Ovary (tissue), 3 donors: Measurements from ENCODE around the gene CXorf58.

Experiments used
- CTCF ChIP-seq, 3 donors: fragments of 450-650 bp in 2 of 3; fragments of 200-600 bp in 1 of 3; IDR thresholded peaks; one replicate each; pipeline versions ENCODE4 v1.5.1 to v1.8.0; 2016 to 2022; ENCODE audit warnings: antibody characterized with exemption in 3 of 3, mild to moderate bottlenecking in 1 of 3
- EP300 ChIP-seq: sonication (generic); formaldehyde crosslinking; IDR thresholded peaks from one replicate; pipeline ENCODE4 v1.6.1; 2017; ENCODE audit warnings: antibody characterized with exemption
- POLR2A ChIP-seq: fragments of 450-650 bp; IDR thresholded peaks from one replicate; pipeline ENCODE4 v1.6.1; 2017; ENCODE audit warnings: antibody characterized with exemption, mild to moderate bottlenecking, moderate library complexity
- donor health status: DM: no; HTN: no; CAD: no.

- TF ChIP-seq POLR2A (no peak), CTCF (IDR thresholded peaks at IDR 0.05) (no peak), EP300 (no peak)
Measured at GRCh38 chrX:23936180-23936579, 28.4 kb downstream of the CXorf58 start.
